ENCODE data around the gene FOXK1.

The FOXK1 gene

DNA sequence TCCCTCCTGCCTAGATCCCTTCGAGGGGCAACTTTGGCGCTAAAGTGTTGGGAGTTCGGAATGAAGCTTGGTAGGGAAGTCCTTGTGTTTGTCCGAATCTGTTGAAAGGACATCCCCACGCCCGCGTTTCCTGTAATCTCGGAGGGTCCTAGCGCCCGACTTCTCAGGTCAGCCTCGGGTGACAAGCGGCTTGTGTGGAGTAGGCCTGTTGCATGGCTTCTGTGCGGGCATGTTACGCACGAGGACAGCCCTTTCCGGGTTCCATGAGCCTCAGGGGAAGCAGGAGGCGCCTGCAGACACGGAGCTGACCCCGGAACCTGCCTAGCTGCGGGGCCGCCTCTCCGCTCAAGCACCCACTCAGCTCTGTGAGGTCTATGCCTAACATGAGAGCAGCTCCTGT lies 64.9 kb downstream of the FOXK1 start:
- no peaks in the 10 kb centered on the region for H3K9me3 ChIP-seq
- H3K4me1 ChIP-seq: peaks cover 6% of the 10 kb centered on the region
- H3K4me3 ChIP-seq (ENCODE audit: low read depth, low read length): no peak overlapping the region
- TF ChIP-seq CTCF (IDR thresholded peaks at IDR 0.05; ENCODE audit: low read depth, low read length): no peak
- no peak for DNase-seq
- no peaks in the 10 kb centered on the region for H3K27me3 ChIP-seq
- peaks cover 47% of the 10 kb centered on the region for H3K36me3 ChIP-seq

- no peaks in the 10 kb centered on the region for H3K27me3 ChIP-seq
- H3K9me3 ChIP-seq: no peaks in the 10 kb centered on the region
- H3K4me3 ChIP-seq (ENCODE audit: low read depth, low read length): no peak overlapping the region
- H3K36me3 ChIP-seq: peaks cover 40% of the 10 kb centered on the region
- peaks cover 6% of the 10 kb centered on the region for H3K4me1 ChIP-seq
- no peak for DNase-seq
- TF ChIP-seq CTCF (IDR thresholded peaks at IDR 0.05; ENCODE audit: low read depth, low read length): no peak
Measured at GRCh38 chr7:4747746-4748145, 65.7 kb downstream of the FOXK1 start.

- H3K4me1 ChIP-seq: peaks cover 6% of the 10 kb centered on the region
- no peak for DNase-seq
Measured at GRCh38 chr7:4748231-4748681, 66.2 kb downstream of the FOXK1 start.

DNA sequence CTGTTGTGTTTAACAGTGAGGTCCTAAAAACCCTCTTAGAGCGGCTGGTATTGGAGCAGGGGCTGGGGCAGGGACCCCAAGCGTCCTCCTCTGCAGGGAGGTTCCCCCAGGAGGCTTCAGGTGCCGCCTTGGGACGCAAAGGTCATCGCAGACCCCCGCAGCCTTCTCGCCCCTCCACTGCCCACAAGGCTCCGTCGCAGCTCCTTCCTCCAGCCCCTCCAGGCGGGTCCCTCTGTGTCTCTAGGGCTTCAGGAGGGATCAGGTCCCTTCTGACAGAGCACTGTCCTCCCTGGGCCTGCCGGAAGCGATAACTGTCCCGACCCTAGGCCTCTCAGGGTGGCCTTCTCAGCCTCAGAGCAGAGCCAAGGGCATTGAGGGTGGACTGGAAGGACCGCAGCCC lies 67.3 kb downstream of the FOXK1 start:
- Histone ChIP-seq H3K36me3 (peaks cover 43% of the 10 kb centered on the region), H3K4me1 (peaks cover 5% of the 10 kb centered on the region), H3K27me3 (no peaks in the 10 kb centered on the region), H3K9me3 (no peaks in the 10 kb centered on the region), H3K4me3 (ENCODE audit: low read depth, low read length) (no peak overlapping the region)
- DNase-seq: no peak
- TF ChIP-seq CTCF (IDR thresholded peaks at IDR 0.05; ENCODE audit: low read depth, low read length): no peak

More at GRCh38 chr7:4748231-4748681, 66.2 kb downstream of the FOXK1 start:
- no peak for TF ChIP-seq CTCF (IDR thresholded peaks at IDR 0.05; ENCODE audit: low read depth, low read length)
- no peaks in the 10 kb centered on the region for H3K27me3 ChIP-seq
- no peak overlapping the region for H3K4me3 ChIP-seq (ENCODE audit: low read depth, low read length)
- H3K9me3 ChIP-seq: no peaks in the 10 kb centered on the region
- peaks cover 35% of the 10 kb centered on the region for H3K36me3 ChIP-seq

DNA sequence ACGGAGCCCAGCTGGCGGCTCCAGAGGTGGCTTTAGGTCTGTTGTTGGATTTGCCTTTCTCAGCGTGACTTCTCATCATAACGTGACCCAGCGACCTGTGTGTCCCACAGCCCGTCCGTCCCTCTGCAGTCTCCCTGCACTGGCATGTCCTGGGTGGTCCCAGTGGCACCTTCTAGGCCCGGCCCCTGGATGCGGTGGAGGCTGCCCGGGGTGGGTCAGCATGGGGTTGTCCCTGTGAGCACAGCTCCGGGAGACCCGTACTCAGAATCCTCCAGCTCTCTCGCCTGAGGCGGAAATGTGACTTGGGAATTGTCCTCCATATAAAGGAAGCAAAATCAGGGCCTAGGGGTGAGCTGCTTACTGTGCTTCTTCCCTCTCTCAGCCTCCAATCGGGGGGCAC lies 67.7 kb downstream of the FOXK1 start:
- Histone ChIP-seq H3K4me1 (0 out of 2 replicates have a peak, but pooled peaks cover under 1% of the 10 kb centered on the region), H3K36me3 (peaks cover 47% of the 10 kb centered on the region), H3K9me3 (no peaks in the 10 kb centered on the region), H3K27me3 (no peaks in the 10 kb centered on the region), H3K4me3 (ENCODE audit: low read depth, low read length) (no peak overlapping the region)
- DNase-seq: no peak
- no peak for TF ChIP-seq CTCF (IDR thresholded peaks at IDR 0.05; ENCODE audit: low read depth, low read length)

GRCh38 chr7:4751398-4751947 lies 69.4 kb downstream of the FOXK1 start:
- Histone ChIP-seq H3K36me3 (peaks cover 53% of the 10 kb centered on the region), H3K9me3 (no peaks in the 10 kb centered on the region), H3K4me1 (no peaks in the 10 kb centered on the region), H3K4me3 (ENCODE audit: low read depth, low read length) (no peak overlapping the region), H3K27me3 (no peaks in the 10 kb centered on the region)
- TF ChIP-seq CTCF (IDR thresholded peaks at IDR 0.05; ENCODE audit: low read depth, low read length): no peak
- no peak for DNase-seq
